Cardiac fibroblast (primary cell): Measurements from ENCODE around the gene SLC35A5.
A peak's percentile ranks its signal among the peaks of the same experiment; 100 is the strongest.

Source experiments
- DNase-seq, 2 donors: peaks; one replicate each; pipeline versions ENCODE4 v3.0.0 to v3.0.0-alpha.2; 2010; ENCODE audit warnings: low read depth in 2 of 2
- H3K4me3 ChIP-seq, 2 donors: replicated peaks in 1 of 2; 1 replicate in 1 of 2; 2 replicates in 1 of 2; pipeline ENCODE4 v1.5.1; 2011; ENCODE audit warnings: low read depth in 2 of 2, low read length in 2 of 2, mild to moderate bottlenecking in 2 of 2, moderate library complexity in 1 of 2
- CTCF ChIP-seq: IDR thresholded peaks from one replicate; pipeline ENCODE4 v1.5.1; 2011; ENCODE audit warnings: low read depth, mild to moderate bottlenecking, low read length, inconsistent platforms

The SLC35A5 gene

GRCh38 chr3:112606098-112606497, 44.3 kb downstream of the SLC35A5 start:
- no peak for DNase-seq
- no peak overlapping the region for H3K4me3 ChIP-seq
- TF ChIP-seq CTCF, result no peak

- DNase-seq, result no peak
- no peak for TF ChIP-seq CTCF
Observed at GRCh38 chr3:112607863-112608262, 46.0 kb downstream of the SLC35A5 start.

GRCh38 chr3:112610121-112610520, 48.3 kb downstream of the SLC35A5 start:
- peak; percentile 61 to 71 for DNase-seq
- no peak overlapping the region for H3K4me3 ChIP-seq
- no peak for TF ChIP-seq CTCF

More at GRCh38 chr3:112607863-112608262, 46.0 kb downstream of the SLC35A5 start:
- no peak overlapping the region for H3K4me3 ChIP-seq

GRCh38 chr3:112611752-112612515, 50.1 kb downstream of the SLC35A5 start:
- DNase-seq, result no peak
- no peak for TF ChIP-seq CTCF
- no peak overlapping the region for H3K4me3 ChIP-seq

- H3K4me3 ChIP-seq, result no peak overlapping the region
- no peak for DNase-seq
- TF ChIP-seq CTCF, result no peak
Observed at GRCh38 chr3:112615989-112616731, 54.3 kb downstream of the SLC35A5 start.

- no peak overlapping the region for H3K4me3 ChIP-seq
- DNase-seq, result no peak
- TF ChIP-seq CTCF, result no peak
Observed at GRCh38 chr3:112617285-112617684, 55.4 kb downstream of the SLC35A5 start.
